KMS-11 (cell line): ENCODE results near the gene TEKT5.

ENCODE experiments used
- H2AFZ ChIP-seq: fragments of 200-600 bp; sonication (generic); 2 replicates; pipeline ENCODE4 v1.6.1; 2016; ENCODE audit warnings: antibody characterized with exemption, mixed run types, low read depth
- H3K27ac ChIP-seq: fragments of 200-600 bp; sonication (generic); 2 replicates; pipeline ENCODE4 v1.6.1; 2016; ENCODE audit warnings: mild to moderate bottlenecking, mixed run types
- H3K27me3 ChIP-seq: fragments of 200-600 bp; sonication (generic); 2 replicates; pipeline ENCODE4 v1.6.1; 2017; ENCODE audit warnings: mild to moderate bottlenecking, low read depth, mixed run types, moderate library complexity; ENCODE audit not compliant: insufficient read depth
- H3K36me3 ChIP-seq: fragments of 200-600 bp; sonication (generic); 2 replicates; pipeline ENCODE4 v1.6.1; 2017; ENCODE audit warnings: mild to moderate bottlenecking, mixed run types; ENCODE audit not compliant: insufficient read depth
- H3K4me1 ChIP-seq: fragments of 200-600 bp; sonication (generic); 2 replicates; pipeline ENCODE4 v1.6.1; 2016; ENCODE audit warnings: mild to moderate bottlenecking, low read depth, mixed run types; ENCODE audit not compliant: poor library complexity, severe bottlenecking
- H3K4me2 ChIP-seq: fragments of 200-600 bp; sonication (generic); 2 replicates; pipeline ENCODE4 v1.7.0; 2016; ENCODE audit warnings: mild to moderate bottlenecking, mixed run types
- H3K4me3 ChIP-seq: fragments of 200-600 bp; sonication (generic); IDR thresholded peaks from 2 replicates; pipeline ENCODE4 v1.6.1; 2017; ENCODE audit warnings: low read depth, low read length, mixed read lengths; ENCODE audit not compliant: insufficient read depth
- H3K79me2 ChIP-seq: fragments of 200-600 bp; sonication (generic); 2 replicates; pipeline ENCODE4 v1.6.1; 2016; ENCODE audit warnings: low read depth, mixed run types; ENCODE audit not compliant: insufficient read depth
- H3K9ac ChIP-seq: fragments of 200-600 bp; sonication (generic); 2 replicates; pipeline ENCODE4 v1.6.1; 2016; ENCODE audit warnings: mild to moderate bottlenecking, mixed run types
- H4K20me1 ChIP-seq: fragments of 200-600 bp; sonication (generic); 2 replicates; pipeline ENCODE4 v1.6.1; 2016; ENCODE audit warnings: mild to moderate bottlenecking, mixed run types; ENCODE audit not compliant: insufficient read depth
- TF ChIP-seq, protein P1 (sequence below): fragments of 200-600 bp; sonication (generic); conservative IDR thresholded peaks from 2 replicates; pipeline ENCODE4 v1.6.1; 2017; ENCODE audit warnings: low read depth, mild to moderate bottlenecking, antibody characterized with exemption, low read length, moderate library complexity, mixed read lengths

The TEKT5 gene

DNA sequence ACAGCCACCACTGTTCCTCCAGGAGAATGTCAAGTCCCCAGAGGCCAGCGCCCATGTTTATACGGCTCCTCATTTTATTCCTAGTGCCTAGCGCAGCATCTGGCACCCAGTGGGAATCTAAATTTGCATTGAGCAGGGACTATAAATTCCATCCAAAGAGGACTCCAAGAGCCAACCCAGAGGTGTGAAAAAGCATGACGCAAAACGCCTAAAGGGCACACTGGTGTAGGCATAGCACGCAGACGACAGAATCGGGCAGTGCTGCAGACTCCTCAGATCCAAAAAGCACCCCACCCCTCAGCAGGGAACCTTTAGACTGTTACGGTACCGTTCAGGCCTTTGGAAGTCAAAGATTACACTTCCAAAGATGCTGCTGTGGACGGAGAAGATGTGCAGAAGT lies 19.5 kb downstream of the TEKT5 start:
- H2AFZ ChIP-seq: no peak overlapping the region
- H3K4me2 ChIP-seq: no peak overlapping the region
- H3K4me1 ChIP-seq: no peaks in the 10 kb centered on the region
- no peak overlapping the region for H3K27ac ChIP-seq
- H3K79me2 ChIP-seq: no peaks in the 10 kb centered on the region
- H3K36me3 ChIP-seq: no peaks in the 10 kb centered on the region
- no peaks in the 10 kb centered on the region for H4K20me1 ChIP-seq
- H3K4me3 ChIP-seq: no peak overlapping the region
- TF ChIP-seq, protein P1, sequence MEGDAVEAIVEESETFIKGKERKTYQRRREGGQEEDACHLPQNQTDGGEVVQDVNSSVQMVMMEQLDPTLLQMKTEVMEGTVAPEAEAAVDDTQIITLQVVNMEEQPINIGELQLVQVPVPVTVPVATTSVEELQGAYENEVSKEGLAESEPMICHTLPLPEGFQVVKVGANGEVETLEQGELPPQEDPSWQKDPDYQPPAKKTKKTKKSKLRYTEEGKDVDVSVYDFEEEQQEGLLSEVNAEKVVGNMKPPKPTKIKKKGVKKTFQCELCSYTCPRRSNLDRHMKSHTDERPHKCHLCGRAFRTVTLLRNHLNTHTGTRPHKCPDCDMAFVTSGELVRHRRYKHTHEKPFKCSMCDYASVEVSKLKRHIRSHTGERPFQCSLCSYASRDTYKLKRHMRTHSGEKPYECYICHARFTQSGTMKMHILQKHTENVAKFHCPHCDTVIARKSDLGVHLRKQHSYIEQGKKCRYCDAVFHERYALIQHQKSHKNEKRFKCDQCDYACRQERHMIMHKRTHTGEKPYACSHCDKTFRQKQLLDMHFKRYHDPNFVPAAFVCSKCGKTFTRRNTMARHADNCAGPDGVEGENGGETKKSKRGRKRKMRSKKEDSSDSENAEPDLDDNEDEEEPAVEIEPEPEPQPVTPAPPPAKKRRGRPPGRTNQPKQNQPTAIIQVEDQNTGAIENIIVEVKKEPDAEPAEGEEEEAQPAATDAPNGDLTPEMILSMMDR: no peak
- no peaks in the 10 kb centered on the region for H3K27me3 ChIP-seq
- no peak overlapping the region for H3K9ac ChIP-seq

DNA sequence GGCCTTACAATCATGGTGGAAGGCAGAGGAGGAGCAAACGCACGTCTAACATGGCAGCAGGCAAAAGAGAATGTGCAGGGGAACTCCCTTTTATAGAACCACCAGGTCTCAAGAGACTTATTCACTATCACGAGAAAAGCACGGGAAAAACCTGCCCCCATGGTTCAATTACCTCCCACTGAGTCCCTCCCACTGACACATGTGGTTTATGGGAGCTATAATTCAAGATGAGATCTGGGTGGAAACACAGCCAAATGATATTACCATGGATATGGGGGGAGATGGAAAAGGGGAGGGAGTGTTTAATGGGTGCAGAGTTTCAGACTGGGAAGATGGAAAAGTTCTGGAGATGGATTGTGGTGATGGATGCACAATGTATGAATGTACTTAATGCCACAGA lies 23.0 kb downstream of the TEKT5 start:
- H2AFZ ChIP-seq: no peak overlapping the region
- no peaks in the 10 kb centered on the region for H3K27me3 ChIP-seq
- no peak overlapping the region for H3K4me2 ChIP-seq
- H3K79me2 ChIP-seq: no peaks in the 10 kb centered on the region
- no peaks in the 10 kb centered on the region for H4K20me1 ChIP-seq
- no peak overlapping the region for H3K4me3 ChIP-seq
- no peak overlapping the region for H3K27ac ChIP-seq
- no peaks in the 10 kb centered on the region for H3K36me3 ChIP-seq
- no peak overlapping the region for H3K9ac ChIP-seq
- TF ChIP-seq, protein P1: no peak
- peaks cover 9% of the 10 kb centered on the region for H3K4me1 ChIP-seq

DNA sequence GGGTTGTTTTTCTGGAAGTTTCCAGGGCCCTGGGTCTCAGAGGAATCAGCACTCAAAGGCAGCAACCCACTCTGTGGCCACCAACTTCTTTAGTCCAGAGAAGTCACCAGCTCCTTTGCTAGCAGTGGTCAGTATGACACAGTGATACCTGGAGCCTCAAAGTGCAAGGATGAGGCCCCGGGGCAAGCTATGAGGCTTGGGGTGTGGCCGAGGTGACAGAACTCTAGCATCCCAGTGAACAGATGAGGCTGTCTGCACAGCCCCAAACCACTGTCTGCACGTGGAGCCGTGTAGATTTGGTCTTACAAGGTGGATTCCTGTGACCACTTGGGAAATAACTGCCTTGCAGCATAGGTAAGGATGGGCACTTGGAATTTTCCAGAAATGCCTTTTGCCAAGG lies 24.9 kb downstream of the TEKT5 start:
- no peak overlapping the region for H3K9ac ChIP-seq
- H3K36me3 ChIP-seq: no peaks in the 10 kb centered on the region
- peaks cover 12% of the 10 kb centered on the region for H3K4me1 ChIP-seq
- H4K20me1 ChIP-seq: no peaks in the 10 kb centered on the region
- H3K27me3 ChIP-seq: no peaks in the 10 kb centered on the region
- no peak overlapping the region for H3K4me3 ChIP-seq
- no peak overlapping the region for H3K4me2 ChIP-seq
- TF ChIP-seq, protein P1: no peak
- H2AFZ ChIP-seq: no peak overlapping the region
- no peaks in the 10 kb centered on the region for H3K79me2 ChIP-seq
- no peak overlapping the region for H3K27ac ChIP-seq

DNA sequence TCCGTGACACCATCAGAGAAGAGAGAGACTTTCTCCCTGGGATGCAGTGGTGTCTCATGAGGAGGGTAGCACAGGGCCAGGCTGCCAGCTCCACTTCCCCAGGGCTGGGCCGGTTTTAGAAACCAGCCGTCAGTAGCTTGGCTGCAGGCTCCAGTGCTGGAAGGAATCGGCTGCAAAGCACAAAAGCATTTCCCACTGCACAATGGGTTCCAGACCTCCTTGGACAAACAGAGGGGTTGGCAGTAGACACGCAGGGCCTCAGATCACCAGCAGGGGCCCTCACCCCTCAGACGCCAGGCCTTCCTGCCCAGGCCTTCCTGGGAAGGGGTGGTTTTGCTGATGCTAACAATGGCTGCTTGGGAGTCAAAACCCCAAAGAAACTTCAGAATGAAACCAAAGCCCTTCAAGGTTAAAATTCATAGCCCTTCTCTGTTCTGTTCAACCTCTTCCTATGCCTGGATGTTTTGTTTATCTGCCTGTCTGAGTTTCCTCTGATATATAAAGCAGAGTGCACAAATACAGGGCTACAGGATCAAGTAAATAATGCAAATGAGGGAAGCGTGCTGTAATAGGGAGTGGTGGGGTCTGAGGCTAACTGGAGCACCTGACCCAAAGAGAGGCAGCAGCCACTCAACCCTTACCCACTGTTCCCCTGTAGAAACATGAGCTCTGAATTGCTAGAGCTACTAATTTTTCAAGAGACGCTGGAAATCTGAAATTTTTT lies 26.2 kb downstream of the TEKT5 start:
- peaks cover 25% of the 10 kb centered on the region for H3K4me1 ChIP-seq
- H3K79me2 ChIP-seq: no peaks in the 10 kb centered on the region
- H2AFZ ChIP-seq: peak overlapping the region; percentile 72
- no peak overlapping the region for H3K27ac ChIP-seq
- no peaks in the 10 kb centered on the region for H3K36me3 ChIP-seq
- TF ChIP-seq, protein P1: peak; percentile 80
- H3K9ac ChIP-seq: no peak overlapping the region
- no peaks in the 10 kb centered on the region for H3K27me3 ChIP-seq
- H4K20me1 ChIP-seq: no peaks in the 10 kb centered on the region
- 0 out of 2 replicates have a peak overlapping the region, but pooled peaks have one; percentile 17 for H3K4me2 ChIP-seq
- no peak overlapping the region for H3K4me3 ChIP-seq
